ENCODE measurements around the gene SUSD3.

The SUSD3 gene

DNA sequence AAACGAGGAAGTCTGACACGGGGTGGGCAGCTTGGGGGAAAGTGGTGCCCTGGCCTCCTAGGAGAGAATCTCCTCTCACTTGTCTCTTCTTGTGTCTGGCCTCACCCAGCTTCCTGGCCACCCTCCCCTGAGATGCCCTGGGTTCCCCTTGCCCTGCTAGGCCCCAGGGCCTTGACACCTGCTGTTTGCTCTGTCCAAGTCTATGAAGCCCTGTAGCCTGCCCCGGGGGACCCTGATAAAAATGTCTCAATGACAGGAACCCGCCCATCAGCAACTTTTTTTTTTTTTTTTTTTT, 35.0 kb upstream of the SUSD3 start:
- TF ChIP-seq, protein P1, sequence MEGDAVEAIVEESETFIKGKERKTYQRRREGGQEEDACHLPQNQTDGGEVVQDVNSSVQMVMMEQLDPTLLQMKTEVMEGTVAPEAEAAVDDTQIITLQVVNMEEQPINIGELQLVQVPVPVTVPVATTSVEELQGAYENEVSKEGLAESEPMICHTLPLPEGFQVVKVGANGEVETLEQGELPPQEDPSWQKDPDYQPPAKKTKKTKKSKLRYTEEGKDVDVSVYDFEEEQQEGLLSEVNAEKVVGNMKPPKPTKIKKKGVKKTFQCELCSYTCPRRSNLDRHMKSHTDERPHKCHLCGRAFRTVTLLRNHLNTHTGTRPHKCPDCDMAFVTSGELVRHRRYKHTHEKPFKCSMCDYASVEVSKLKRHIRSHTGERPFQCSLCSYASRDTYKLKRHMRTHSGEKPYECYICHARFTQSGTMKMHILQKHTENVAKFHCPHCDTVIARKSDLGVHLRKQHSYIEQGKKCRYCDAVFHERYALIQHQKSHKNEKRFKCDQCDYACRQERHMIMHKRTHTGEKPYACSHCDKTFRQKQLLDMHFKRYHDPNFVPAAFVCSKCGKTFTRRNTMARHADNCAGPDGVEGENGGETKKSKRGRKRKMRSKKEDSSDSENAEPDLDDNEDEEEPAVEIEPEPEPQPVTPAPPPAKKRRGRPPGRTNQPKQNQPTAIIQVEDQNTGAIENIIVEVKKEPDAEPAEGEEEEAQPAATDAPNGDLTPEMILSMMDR (IDR thresholded peaks at IDR 0.05; ENCODE audit: low read depth, low read length): no peak
- no peak overlapping the region for H3K4me3 ChIP-seq (ENCODE audit: low read depth, low read length)

DNA sequence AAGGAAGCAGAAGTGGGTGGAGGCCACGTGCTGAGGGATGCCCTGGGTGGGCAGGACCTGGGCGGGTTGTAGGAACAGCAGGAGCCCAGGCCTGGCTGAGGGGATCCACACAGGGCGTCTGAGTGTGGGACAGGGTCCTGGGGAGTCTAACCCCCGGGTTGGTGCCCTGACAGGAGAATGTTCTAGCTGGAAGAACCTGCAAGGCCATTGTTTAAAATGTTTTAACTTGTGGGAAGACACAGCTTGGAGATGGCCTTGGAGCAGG, 33.9 kb upstream of the SUSD3 start:
- TF ChIP-seq, protein P1 (IDR thresholded peaks at IDR 0.05; ENCODE audit: low read depth, low read length): no peak

DNA sequence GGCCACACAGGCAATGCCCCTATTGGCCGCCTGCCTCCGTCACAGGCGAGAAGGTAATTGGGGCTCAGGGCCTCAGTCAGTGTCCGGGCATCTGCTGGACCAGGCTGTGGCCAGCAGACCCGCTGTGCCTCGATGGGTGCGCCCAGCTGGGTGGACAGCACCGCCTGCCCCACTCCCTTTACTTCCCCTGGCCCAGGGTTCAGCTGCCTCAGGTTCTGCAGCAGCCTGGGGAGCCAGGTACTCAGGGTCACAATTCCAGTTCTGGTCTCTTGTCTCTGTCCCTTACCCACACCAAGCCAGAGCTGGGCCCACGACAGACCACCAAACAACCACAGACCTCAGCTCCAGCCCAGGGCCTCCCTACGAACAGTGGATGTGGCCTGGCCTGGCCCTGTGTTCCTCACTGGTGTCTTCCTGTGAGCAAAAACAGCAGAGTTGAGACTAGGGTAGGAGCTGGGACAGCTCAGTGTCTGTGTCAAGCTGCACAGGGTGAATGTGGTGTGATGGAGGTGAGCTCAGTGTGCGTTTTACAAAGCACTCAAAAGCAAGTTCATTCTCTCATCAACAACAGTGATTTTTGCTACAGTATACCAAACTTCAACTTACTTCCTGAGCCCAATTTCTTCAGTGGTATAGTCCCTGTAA, 33.4 kb upstream of the SUSD3 start:
- TF ChIP-seq, protein P1 (IDR thresholded peaks at IDR 0.05; ENCODE audit: low read depth, low read length): no peak
- no peak overlapping the region for H3K4me3 ChIP-seq (ENCODE audit: low read depth, low read length)

More for the DNA sequence above, 33.9 kb upstream of the SUSD3 start:
- no peak overlapping the region for H3K4me3 ChIP-seq (ENCODE audit: low read depth, low read length)

DNA sequence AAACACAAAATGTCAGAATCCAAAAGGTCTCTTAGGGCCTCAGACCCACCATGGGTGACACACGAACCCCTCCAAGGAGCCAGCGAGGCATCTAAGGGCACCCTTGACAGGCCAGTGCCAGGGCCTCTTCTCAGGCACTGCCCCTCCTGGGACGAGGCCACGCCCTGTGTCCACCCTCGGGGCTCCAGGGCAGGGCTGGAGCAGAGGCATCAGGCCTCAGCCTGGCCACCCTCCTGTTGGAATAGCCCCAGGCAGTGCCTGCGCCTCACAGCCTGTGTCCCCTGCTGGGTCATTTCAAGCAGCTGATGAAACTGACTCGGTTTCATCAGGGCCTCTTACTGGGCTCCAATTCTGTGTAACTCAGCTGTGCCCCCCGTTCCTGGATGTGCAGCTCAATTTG, 32.8 kb upstream of the SUSD3 start:
- H3K4me3 ChIP-seq (ENCODE audit: low read depth, low read length): no peak overlapping the region
- TF ChIP-seq, protein P1 (IDR thresholded peaks at IDR 0.05; ENCODE audit: low read depth, low read length): no peak

DNA sequence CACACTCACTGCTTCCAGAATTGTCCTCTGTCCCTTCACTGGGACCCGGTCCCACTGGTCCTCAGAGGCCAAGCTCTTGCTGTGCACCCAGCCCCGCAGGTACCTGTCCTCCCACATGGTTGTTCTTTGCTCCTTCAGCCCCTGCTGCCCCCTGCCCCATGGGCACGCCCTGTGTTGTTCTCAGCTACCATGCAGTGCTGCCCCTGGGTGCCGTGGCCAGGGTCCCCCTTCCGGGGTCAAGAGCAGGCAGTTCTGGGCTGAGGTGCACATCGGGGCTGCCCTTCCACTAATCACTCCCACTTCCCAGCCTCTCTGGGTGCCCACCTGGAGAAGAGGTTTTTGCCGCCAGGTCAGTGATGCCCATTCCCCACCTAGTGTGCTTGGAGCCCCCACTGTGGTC, 31.9 kb upstream of the SUSD3 start:
- no peak overlapping the region for H3K4me3 ChIP-seq (ENCODE audit: low read depth, low read length)
- TF ChIP-seq, protein P1 (IDR thresholded peaks at IDR 0.05; ENCODE audit: low read depth, low read length): no peak

DNA sequence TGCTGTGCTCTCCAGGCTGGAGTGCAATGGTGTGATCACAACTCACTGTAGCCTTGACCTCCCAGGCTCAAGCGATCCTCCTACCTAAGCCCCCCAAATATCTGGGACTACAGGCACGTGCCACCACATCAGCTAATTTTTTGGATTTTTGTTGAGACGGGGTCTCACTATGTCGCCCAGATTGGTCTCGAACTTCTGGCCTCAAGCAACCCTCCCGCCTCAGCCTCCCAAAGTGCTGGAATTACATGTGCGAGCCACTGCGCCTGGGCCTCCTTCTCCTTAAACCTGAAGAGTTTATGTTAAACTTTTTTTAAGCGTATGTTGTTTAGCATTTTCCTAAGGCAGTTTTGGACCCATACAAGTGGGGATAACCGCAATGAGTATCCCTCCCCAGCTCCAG, 30.8 kb upstream of the SUSD3 start:
- no peak overlapping the region for H3K4me3 ChIP-seq (ENCODE audit: low read depth, low read length)
- TF ChIP-seq, protein P1 (IDR thresholded peaks at IDR 0.05; ENCODE audit: low read depth, low read length): no peak

DNA sequence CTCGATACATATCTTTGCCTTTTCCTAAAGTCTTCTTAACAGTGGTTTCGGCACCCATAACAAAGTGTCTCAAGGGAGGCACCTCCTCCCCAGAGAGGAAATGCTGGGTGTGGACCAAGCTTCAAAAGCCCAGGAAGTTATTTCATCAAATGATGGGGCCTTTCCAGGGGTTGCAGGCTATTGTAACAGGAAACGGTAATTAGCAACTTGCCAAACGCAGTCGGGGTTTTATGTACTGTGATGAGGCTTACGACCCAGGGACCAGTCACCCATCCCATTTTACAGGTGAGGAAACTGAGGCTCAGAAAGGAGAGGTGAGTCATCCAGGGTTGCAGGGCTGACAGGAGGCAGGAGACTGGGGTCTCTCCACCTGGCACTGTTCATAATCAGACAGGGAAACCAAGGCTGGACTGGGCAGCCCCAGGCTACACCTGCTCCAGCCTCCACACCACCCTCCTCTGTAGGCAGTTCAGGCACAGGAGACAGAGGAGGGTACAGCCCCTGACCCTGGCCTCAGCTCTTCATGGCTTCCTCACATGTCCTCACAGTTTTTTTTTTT, 30.0 kb upstream of the SUSD3 start:
- H3K4me3 ChIP-seq (ENCODE audit: low read depth, low read length): no peak overlapping the region

More for the DNA sequence above, 30.0 kb upstream of the SUSD3 start:
- TF ChIP-seq, protein P1 (IDR thresholded peaks at IDR 0.05; ENCODE audit: low read depth, low read length): no peak
